OCI-M1 (cell line): ENCODE results near the gene CCNQ.

ENCODE experiments used
- DNase-seq: peaks from one replicate; lab custom pipeline; 2025; lab: John Stamatoyannopoulos, UW

The CCNQ gene

DNA sequence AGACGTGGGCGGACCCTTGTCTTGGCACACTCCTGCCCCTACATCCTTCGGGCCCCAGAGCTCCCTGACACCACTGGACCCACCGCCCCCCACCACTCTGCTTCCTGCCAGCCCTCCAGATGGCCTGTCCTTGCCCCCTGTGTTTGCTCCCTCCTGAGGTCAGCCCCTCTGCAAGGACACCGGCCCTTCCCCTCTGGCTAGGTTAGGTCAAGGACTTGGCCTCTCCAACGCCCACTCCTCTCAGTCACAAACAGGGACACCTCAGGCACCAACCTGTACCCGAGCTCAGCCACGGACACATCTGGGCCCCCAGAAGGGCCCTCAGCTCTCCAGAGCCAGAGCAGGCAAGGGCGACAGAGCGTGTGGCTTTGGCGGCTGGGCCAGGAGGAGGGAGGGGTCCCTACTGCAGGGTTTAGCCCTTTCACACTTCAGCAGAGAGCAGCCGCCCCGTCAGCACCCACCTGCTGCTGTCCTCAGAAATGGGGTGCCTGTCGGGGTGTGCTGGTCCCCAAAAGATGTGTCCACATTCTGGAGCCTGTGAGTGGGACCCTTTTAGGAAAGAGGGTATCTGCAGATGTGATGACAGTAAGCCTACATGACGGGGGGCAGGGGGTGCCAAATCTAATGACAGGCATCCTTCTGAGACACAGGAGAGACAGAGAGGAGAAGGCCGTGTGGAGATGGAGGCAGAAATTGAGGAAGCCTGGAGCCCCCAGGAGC, 24.5 kb upstream of the CCNQ start:
- no peak for DNase-seq

DNA sequence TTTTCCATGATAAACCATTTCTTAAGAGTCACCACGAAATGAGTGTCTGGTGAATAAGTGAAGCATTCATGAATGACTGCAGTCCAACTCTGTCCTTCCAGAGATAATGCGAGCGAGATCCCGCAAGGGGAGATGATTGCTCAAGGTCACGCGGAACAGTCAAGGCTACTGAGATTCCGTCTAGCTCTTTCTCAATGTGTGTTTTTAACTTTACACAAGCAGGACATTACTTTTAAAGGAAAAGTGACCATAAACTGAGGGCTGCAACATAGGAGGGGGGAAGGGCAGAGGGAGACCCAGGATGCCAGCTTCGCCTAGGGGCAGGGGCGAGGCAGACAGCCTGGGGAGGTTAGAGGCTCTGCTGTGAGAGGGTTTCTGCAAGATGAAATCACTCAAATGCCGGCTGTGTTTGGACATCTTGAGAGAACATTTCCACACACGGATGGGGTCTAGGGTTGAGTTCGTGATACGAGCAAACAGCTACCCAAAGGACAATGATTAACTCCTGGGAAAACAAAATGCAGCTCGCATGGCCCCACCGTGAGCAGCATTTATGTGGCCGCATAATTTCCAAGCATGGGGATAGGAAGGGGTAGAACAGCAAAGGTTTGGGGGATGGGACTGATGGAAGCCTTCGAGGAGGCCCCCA, 23.8 kb upstream of the CCNQ start:
- no peak for DNase-seq

DNA sequence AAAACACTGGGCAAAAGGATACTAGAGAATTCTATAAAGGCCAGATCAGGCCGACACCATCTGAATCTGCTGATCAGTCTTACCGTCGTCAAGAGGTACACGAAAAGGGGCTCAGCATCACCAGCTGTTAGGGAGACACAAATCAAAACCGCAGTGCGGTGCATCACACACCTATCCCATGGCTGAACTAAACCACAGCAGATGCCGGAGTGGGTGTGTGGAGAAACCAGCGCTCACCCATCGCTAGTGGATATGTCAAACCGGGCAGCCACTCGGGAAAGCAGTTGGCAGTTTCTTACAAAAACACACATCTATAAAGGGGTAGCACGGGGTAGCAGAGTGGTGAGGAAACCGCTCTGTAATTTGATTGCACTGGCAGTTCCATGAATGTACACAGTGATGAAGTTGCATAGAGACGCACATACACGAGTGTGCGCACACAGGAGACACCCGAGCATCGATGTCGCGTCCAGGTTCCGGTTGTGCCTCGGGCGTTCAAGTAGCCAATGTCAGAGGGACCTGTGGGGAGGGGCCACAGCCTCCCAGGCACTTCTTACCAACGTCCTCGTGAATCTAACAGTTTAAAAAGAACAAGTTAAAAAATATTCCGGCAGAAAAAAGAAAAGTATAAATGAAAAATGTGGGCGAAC, 23.1 kb upstream of the CCNQ start:
- DNase-seq: no peak

DNA sequence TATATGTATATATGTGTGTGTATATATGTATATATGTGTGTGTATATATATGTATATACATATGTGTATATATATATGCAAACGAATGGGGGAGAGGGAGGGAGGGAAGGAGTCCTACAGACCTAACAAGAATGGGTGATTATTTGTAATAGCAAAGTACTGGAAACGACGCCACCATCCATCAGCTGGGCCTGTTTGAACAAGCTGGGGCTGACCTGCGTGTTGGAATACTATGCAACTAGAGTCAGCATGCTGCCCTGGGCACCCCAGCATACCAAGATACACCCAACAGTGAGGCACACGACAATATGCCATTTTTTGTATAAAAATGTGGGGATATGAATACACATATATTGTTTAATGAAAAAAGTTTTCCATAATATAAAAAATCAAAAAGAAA, 21.6 kb upstream of the CCNQ start:
- DNase-seq: no peak

DNA sequence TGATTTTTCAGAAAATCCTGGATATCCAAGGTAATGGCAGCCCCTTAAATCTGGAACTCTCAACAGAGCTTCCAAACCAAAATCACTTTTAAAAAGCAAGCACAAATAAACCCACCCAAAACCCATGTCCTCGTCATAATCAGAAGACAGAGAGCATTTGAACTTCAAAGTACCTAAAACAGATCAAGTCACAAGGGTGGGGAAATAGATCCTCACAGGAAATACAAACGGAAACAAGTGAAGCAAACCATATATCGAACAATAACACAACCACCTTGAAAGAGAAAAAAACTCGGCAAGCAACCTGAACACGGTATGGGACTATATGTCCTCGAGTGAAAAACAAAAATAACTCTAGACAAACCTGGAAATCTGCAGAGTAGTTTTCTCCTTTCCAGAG, 15.9 kb upstream of the CCNQ start:
- no peak for DNase-seq

DNA sequence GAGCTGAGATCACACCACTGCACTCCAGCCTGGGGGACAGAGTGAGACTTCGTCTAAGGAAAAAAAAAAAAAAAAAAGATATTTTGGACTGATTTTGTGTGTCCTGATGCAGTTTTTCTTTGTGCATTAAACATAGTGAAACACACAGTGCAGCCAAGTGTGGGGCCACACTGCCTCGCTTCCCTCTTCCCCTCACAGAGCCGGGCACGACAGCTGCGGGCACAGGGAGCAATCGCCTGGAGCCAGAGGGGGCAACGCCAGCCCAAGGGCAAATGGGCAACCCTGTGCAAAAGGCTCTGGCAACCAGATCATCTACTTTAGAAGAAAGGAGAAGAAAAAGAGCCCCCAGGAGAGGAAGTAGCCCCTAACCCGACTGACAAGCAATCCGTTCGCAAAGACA, 13.5 kb upstream of the CCNQ start:
- DNase-seq: no peak

DNA sequence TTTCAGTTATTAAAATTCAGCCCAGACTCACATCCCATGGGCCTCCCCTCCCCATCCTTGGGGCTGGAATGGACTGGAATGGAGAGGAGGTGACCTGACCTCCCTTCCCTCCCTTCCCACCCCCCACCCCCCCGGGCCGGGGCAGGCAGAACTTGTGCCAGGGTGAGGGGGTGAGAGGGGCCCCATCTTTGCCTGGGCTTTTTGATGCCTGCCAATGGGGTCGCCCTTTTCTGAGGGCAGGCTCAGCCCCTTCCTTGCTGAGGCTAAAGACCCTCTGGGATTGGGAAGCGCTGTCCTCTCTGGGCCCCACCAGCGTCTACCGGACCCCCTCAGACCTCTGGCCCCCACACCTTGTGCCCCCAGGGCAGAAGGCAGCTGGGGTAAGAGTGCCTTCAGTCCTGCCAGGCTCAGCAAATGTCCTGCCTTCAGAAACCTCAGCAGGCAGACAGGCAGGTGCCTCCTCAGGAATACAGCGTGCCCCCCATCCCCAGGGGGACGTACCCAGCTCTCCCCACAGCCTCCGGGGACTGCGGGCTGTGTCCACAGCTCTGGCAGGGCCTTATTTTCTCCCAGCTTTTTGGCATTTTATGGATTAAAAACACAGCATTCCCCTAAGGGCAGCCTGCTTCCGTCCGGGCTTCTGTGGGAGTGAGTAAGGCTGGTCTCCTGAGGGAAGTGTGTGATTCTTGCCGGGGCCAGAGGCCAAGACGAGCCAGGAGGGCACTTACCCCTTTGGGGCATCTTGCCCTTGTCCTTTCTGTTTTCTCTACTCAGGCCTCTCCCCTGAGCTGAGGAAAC, 12.6 kb upstream of the CCNQ start:
- no peak for DNase-seq

DNA sequence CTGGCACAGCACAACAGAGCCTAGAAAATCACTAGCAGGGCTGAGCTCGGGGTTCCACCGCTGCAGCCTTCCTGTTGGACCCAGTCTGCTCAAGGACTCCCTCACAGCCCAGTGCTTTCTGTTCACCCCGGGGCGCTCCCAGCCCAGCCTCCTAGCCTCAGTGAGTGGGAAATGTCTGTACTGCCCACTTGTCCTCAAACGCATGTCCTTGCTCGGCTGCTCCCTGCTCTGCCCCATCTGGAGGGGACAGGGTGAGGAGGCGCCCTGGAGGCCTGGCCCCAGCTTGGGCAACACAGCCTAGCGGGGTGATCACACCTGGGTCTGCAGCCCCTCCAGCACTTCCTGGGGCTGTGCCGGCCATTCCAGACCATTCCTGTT, 11.9 kb upstream of the CCNQ start:
- no peak for DNase-seq

DNA sequence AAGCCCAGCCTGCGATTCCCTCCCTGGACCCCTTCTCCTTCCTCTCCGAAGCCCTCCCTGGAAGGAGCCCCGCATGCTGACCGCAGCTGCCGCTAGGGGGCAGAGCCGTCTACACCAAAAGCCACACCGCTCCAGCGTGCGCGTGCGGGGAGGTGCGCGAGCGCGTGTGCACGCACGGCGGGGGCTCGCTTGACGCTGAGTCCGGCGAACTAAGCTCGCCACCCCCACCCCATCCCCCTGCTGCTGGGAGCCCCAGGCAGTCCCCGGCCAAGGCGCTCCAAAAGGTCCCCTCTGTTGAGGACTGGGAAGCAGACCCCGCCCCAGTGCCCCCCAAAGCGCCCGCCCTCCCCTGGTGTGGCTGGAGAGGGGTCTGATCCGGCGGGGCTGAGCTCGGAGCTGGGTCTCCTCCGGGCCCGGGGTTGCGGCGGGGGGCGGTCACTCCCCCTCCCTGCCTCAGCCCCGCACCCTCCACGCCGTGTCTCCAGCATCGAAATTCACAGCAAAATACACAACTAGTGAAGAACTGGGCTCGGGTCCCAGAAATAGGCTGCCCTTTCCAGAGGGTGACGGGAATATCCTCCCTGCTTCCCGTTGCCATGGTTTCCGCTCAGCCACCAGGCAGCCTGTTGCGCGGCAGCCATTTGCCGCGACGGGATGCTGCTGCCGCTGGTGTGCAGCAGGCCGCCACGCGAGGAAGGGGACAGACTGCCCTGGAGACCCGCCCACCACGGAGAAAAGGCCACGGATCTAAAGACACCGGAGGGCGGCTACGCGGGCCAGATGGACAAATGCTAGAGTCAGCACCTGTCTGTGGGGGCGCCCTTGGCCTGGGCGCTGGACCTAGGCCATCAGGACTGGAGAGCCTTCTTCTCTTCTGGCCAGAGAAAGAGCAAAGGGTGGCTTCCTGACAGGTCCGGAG, 11.2 kb upstream of the CCNQ start:
- DNase-seq: peak; percentile 61

DNA sequence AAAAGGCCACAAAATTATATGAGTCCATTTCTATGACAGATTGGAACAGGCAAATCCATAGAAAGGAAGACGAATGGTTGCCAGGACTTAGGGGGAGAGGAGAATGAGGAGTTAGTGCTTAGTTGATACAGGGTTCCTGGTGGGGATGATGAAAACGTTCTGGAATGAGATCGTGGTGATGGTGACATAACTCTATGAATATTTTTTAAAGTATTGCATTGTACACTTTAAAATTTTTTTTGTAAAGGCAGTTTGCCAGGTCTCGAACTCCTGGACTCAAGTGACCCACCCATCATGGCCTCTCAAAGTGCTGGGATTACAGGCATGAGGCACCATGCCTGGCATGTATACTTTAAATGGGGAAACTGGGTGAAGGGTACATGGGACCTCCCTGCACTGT, 9.9 kb upstream of the CCNQ start:
- no peak for DNase-seq

DNA sequence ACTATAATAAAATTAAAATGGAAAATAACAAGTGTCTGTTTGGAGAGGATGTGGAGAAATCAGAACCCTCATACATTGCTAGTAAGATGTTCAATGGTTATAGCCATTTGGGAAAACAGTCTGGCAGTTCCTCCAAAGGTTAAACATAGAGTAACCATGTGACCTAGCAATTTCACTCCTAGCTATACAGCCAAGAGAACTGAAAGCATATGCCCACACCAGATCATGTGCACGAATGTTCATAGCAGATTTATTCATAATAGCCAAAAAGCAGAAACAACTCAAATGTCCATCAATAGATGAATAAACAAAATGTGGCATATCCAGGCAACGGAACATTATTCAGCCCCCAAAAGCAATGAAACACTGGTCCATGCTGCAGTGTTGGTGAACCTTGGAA, 9.4 kb upstream of the CCNQ start:
- peak; percentile 3 for DNase-seq

DNA sequence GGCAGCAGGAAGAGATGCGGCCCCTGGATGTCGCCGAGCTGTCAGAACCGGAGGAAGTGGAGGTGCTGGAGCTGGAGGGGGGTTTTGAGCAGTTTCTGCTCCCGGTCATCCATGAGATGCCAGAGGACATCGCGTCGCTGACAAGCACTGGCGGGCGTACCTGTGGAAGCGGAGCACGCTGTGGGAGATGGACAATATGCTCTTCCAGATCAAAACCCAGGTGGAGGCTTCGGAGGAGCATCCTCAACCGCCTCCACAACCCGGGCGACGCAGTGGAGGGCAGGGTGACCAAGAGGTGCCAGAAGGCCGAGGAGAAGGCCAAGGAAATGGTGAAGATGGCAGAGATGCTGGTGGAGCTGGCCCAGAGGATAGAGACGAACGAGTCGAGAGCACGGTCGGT, 7.6 kb upstream of the CCNQ start:
- no peak for DNase-seq

DNA sequence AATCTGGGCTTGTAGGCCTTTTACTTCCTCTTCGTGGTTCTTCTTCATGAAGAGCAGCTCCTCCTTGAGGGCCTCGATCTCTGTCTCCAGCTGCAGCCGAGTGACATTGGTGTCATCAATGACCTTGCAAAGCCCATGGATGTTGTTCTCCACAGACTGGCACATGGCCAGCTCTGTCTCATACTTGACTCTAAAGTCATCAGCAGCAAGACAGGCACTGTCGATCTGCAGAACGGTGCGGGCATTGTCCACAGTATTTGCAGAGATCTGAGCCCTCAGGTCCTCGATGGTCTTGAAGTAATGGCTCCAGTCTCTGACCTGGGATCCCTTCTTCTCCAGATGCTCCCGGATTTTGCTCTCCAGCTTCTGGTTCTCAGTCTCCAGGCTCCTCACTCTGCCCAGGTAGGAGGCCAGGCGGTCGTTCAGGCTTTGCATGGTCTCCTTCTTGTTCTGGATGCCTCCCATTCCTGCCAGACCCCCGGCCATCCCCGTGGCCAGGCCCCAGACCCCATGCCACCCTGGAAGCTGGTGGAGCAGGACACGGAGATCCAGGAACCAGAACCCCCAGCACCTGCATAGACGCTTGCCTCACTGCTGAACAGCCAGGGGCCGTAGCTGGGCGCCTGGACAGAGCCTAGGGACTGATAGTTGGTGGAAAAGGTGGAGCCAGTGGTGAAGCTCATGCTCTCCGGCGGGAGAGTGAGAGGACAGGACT, 5.9 kb upstream of the CCNQ start:
- DNase-seq: peak; percentile 0

DNA sequence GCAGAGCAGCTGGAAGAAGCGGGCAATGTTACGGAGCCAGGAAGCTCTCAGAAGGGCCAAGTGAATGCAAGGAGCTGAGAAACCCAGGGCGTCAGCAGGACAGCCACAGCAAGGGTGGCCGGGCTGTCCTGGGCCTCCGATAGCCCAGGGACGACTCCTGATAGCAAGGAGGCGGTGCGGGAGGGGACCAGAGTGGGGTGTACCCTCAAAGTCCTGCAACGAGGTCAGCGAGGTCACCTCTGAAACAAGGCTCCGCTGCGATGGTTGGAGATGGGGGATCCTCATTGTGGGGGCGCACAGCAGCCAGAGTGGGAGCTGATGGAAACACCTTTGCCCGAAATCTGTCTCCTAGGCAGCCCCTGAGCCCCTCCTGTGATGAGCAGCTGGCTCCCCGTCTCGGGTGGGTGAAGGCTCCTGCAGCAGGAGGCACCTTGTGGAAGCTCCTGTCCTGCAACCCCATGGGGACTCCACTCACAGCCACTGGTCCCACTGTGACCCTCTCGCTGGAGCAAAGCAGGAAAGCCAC, 4.3 kb upstream of the CCNQ start:
- no peak for DNase-seq

DNA sequence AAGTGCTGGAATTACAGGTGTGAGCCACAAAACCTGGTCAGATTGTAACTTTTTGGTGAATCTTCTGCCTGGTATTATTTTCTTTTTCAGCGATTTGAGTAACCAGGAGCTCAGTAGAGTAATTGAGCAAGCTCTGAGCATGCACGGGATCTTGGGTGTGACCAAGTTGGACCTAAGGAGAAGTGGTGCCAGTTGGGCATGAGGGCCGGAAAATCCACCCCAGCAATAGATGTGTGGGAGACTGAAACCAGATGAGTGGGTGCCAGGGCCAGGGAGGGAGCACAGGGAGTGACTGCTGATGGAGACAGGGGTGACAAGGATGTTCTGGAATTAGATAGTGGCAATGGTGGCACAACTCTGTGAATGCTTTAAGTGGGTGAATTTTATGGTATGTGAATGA, 3.7 kb upstream of the CCNQ start:
- DNase-seq: no peak

DNA sequence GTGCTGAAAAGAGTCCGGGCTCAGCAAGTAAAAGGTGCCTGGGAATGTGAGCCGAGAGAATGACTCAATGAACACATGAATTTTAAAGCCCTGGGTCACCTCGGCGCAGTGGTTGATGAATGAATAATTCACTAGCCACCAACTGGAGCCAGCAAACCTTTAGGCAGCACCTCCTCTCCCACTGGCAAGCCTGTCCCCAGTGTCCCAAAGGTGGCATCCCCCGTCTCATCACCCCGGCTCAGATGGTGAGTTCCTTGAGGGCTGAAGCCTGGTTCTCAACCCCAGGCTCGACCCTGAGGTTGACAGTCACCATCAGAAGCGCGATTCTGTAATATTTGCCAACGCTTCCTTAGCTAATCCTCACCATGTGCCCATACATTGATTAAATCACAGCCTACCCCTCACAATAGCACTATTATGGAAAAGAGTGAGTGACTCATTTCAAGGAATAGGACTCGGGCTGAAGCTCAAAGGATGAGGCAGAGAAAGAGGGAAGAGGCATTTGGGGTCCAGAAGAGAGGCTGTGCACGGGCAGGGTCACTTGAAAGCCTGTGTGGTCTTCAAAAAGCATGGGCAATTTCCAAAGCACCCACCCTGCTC, 2.7 kb upstream of the CCNQ start:
- DNase-seq: no peak

DNA sequence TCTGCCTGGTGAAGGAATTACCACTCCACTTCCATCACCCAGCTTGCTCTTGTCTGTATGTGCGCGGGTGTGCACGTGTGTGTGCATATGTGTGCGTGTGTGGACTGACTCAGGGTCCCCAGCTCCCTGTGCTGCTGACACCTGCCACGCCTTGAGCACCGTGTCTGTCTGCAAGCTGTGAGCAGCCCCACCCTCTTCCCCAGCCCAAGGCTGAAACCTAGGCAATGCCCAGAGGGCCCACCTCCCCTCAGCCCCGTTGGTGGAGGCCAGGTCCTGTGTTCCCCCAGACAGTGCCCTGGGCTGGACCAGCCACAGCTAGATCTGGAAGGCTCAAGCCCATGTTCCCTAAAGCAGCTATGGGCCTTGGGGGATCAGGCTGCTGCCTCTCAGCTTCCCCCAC, 2.0 kb upstream of the CCNQ start:
- DNase-seq: no peak

DNA sequence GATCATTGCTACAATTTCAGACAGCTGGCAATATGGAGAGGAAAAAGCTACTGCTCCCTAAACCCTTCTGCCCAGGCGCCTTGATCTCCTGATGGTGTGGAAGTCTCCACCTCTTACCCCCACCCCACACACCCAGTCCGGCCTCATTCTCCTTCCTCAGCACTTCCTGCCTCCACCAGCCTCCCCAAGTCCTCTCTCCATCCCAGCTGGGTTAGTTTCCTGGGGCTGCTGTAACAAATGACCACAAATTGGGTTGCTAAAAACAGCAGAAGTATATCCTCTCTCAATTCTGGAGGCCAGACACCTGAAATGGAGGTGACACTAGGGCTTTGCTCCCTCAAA, 1.1 kb upstream of the CCNQ start:
- DNase-seq: no peak

DNA sequence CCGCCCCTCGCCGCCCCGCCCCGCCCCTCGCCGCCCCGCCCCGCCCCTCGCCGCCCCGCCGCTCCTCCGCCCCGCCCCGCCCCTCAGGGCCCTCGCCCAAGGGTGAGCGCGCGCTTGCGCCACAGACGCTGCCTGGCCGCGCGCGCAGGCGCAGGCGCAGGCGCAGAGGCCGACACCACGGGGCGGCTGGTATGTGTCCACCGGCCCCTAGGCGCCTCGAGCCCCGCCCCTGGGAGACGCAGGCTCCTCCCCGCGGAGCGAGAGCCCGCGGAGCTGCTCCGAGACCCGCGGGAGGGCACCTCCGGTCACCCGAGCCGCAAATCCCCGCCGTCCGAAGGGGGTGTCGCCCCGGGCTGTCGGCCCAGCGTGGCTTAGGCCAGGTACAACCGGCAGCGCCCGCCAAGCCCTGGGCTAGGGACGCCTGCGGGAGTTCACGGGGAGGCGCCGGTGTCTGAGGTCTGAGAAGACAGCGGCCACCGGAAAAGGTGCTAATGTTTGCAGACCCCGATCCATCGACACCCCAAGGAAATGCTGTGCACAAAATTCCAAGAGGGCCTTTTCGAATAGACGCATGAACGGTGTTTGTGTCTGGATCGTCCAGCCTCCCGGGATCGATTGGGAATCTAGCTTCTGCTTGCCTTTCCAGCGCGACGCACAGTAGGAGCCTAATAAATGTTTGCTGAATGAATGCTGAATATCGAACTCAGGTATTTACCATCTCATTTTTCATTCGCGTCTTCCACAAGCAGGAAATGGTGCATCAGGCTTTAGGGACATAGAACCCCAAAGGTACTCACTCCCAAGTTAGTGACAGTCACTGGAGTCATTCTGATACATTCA, 473 bp upstream of the CCNQ start:
- peak; percentile 93 for DNase-seq
